GDM1 (cell line): ENCODE data around the gene ITPR2.

Experiments used
- DNase-seq: peaks from one replicate; lab custom pipeline; 2025; lab: John Stamatoyannopoulos, UW

The ITPR2 gene

DNA sequence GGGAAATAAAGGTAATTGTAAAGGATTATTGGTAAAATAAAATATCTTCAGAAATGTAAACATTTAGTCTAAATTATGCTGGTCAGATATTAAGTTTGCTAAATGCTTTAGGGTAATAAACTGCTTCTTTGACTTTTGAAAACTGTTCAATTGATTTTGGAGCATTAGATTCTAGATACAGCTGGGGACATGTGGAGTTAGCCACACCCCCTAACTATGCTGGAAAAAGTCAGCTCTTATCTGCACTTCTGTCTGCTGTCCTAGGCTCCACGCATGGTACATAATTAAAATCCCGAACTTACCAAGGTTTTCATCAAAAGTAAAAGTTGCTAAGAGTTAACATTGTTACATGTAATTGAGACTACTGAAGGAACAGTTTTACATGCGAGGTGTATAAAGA is 78.8 kb downstream of the ITPR2 start:
- DNase-seq, result no peak

- no peak for DNase-seq
These were observed 81.8 kb downstream of the ITPR2 start for GRCh38 chr12:26751179-26751578.

DNA sequence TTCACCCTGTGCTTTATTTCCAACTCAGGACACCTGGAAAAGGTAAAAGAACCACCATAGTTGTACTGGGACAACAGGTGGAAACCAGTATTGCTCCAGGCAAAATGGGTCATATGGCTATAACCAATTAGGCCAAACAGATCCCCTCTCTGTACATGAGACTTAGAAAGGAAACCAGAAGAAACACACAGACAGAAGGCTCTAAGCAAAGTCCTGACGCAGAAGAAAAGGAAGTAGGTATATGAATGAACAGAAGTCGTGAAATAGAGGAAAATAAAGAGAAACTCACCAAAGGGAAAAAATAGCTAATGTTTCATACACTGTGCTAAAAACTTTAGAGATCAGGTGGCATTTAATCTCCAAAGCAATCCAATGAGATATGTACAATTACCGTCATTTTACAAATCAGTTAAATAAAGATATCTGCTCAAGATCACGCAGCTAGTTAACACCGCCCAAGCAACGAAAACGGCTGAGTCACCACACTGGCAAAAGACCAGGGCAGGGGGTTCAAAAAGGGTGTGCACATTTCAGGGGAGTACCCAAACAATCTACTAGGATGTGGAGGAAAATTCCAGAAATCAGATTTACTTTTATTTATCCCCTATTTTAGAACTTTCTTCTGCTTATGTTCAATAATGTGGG is 82.3 kb downstream of the ITPR2 start:
- DNase-seq, result peak; percentile 20

DNA sequence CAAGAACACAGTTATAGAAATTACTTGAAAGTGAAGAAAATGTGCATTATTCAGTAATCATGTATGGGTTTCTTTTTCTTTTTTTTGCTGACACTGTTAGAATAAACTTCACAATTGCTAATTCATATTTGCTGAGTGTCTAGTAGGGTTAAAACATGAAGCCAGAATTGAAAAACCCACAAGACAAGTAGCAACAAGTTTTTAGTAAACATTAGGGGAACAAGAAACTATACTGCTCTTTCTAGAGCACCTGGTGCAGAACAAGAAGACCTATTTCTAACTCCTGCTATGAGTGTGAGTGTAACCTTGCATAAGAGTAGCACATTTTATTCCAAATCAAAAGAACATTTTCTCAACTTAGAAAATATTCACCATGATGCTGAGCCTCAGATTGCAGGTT is 83.2 kb downstream of the ITPR2 start:
- DNase-seq, result no peak

DNA sequence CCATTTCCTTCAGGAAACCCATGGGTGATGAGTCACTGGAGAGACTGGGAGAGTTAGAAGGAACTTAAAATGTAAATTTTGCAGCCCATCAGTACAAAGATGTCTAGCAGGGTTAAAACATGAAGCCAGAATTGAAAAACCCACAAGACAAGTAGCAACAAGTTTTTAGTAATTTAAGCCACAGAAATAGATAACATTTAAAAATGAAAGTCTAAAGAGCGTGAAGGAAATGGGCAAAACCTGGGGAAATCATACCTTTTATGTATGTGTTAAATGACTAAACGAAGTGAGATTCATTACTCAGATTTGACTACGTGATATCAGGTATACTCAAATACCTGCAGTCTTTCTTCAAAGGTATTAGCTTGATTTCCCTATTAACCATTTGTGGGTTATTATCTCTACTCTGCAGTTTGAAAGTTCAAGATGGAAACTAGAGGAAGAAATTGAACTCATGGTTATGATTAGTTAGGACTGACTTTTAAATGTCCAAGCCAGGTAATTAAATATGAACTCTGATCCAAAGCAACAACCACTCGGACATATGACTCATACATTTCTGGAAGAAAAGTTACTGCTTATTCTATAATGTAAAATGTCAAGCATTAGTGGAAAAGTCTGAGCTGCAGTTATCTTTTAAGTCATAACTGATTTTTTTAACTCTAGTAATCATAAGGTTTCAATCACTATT is 84.1 kb downstream of the ITPR2 start:
- peak; percentile 56 for DNase-seq

GRCh38 chr12:26748412-26748740 is 84.6 kb downstream of the ITPR2 start:
- DNase-seq, result no peak

- DNase-seq, result no peak
These were observed 86.8 kb downstream of the ITPR2 start for GRCh38 chr12:26746121-26746714.

GRCh38 chr12:26744697-26745440 is 88.1 kb downstream of the ITPR2 start:
- DNase-seq, result no peak

DNA sequence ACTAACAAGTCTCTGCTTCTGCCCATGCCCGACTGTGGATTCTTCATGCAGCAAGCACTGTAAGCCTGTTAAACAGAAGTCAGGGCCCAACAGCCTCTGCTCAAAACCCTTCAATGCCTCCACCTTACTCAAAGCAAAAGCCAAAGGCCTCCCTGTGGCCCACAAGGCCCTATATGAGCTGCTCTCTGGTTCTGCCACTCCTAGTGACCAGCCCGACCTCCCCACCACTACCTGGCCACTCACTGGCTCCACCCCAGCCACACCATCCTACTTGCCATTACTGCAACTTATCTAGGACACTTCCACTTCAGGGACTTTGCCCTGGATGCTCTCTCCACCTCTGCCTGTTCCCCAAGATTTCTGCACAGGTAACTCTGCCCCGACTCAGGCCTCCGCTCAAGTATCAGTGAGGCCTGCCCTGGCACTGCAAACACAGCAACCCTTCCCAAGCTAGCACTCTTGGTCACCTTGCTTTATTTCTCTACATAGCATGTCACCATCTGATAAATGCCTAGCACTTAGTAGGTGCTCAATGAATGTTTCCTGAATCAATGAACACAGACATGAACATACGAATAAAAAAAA is 88.9 kb downstream of the ITPR2 start:
- DNase-seq, result no peak

- peak; percentile 18 for DNase-seq
These were observed 91.3 kb downstream of the ITPR2 start for GRCh38 chr12:26741584-26742227.

GRCh38 chr12:26740991-26741390 is 92.0 kb downstream of the ITPR2 start:
- DNase-seq, result no peak

DNA sequence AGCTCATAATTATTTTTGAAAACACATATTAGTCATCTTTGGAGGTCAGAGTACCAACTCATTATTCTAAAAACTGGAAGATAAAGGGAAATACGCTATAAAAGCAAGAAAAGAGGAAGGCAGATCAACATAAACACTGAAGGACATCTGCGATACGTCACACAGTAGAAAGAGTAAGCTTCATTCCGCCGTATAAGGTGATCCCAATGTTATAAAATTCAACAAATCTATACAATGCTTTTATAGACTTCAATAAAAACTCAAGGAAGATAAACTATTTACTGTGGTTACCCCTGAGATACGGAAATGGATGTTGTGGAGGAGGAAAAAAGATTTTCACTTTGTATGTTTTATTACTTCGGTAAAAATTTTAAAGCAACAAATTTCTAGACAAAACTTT is 92.6 kb downstream of the ITPR2 start:
- DNase-seq, result no peak

DNA sequence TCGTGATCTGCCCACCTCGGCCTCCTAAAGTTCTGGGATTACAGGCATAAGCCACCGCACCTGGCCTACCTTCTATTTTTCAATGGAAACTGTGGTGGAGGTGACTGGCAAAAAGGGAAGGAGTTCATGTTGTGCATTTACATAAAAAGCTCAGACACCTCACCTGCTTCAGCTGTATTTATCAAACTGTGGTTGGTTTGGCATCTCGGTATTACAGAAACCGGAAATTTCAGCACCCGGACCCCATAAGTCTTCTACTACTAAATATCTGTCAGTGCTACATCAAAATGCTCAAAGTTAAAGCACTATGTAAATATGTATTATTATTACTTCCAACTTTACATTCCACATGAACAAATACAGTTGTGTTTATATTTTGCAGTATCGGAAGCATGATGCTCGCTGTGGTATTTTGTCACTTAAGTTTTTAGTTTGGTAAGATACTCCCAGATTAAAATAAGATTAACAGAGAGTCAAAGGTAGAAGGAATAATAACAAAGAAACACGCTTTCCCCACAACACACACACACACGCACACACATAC is 95.4 kb downstream of the ITPR2 start:
- no peak for DNase-seq

GRCh38 chr12:26736563-26737486 is 96.2 kb downstream of the ITPR2 start:
- DNase-seq, result no peak

- DNase-seq, result no peak
These were observed 97.8 kb downstream of the ITPR2 start for GRCh38 chr12:26735249-26735639.

GRCh38 chr12:26734510-26735248 is 98.3 kb downstream of the ITPR2 start:
- no peak for DNase-seq

GRCh38 chr12:26732005-26732908 is 100.7 kb downstream of the ITPR2 start:
- peak; percentile 17 for DNase-seq

DNA sequence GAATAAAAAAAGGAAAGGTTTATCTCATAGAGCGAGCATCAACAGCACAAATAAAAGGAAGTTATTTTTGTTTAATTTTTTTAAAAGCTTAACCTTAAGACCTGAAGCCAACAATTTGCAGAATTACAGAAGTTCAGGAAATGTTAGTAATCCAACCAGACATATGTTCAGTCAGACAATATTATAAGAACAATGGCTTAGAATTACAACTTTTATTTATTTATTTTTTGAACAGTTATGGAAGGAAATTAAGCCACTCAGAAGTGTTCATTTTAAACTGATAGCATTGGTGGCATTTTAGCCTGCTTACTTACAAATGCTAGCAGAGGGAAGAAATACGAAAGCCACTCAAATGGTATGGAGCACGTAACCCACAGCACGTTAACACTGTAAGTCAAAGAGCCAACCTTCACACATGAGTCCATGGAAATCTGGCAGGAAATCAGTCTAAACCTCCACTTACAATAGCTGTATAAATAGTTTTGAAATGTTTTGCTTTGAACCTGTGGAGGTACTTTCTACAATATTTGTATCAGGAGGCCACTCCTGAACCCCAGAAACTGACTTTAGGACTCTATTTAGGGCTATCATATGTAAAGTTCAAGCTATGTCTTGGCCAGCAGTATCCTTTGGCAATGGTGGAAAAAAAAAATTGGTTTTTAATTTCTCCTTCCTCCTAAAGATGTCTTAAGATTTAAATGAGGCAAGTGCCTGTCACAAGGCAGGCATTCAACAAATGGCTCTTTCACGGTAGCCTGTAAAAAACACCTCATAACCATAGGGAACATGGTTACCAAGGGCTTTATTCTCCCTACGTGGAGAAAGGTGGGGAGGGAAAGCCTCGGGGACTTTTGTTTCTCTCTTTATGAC is 102.3 kb downstream of the ITPR2 start:
- no peak for DNase-seq
